GM12892 (cell line): ENCODE measurements around the gene SLC18A3.

Source experiments
- DNase-seq: peaks from one replicate; pipeline ENCODE4 v3.0.0; 2011; ENCODE audit not compliant: insufficient read length
- FAIRE-seq: peaks from 2 replicates; lab custom pipeline; 2011; peaks lifted over from hg19 to GRCh38; lab: Jason Lieb, UNC
- POLR2A ChIP-seq: IDR thresholded peaks from 2 replicates; pipeline ENCODE4 v1.6.1; 2011; ENCODE audit warnings: low read depth, low read length, control low read depth
- POLR2AphosphoS5 ChIP-seq: IDR thresholded peaks from 2 replicates; pipeline ENCODE4 v1.6.1; 2011; ENCODE audit warnings: low read depth, low read length, control low read depth
- TAF1 ChIP-seq: IDR thresholded peaks from 2 replicates; pipeline ENCODE4 v1.6.1; 2011; ENCODE audit warnings: low read depth, mild to moderate bottlenecking, control low read depth, low read length, borderline replicate concordance

Gene SLC18A3

GRCh38 chr10:49622426-49623425 is 12.6 kb downstream of the SLC18A3 start:
- DNase-seq (no peak), FAIRE-seq (no peak)
- TF ChIP-seq POLR2AphosphoS5 (no peak), TAF1 (no peak), POLR2A (no peak)

DNA sequence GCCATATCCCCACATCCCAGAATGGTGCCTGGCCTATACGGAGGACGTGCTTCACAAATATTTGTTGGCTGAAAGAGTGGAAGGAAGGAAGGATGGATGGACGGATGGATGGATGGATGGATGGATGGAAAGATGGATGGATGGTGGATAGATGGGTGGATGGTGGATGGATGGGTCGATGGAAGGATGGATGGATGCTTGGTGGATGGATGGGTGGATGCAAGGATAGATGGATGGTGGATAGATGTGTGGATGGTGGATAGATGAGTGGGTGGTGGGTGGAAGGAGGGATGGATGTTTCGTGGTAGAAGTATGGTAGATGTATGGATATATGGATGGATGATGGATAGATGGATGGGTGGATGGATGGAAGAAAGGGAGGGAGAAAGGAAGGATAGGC is 14.5 kb downstream of the SLC18A3 start:
- no peak for FAIRE-seq
- no peak for DNase-seq
- TF ChIP-seq POLR2A (no peak), TAF1 (no peak), POLR2AphosphoS5 (no peak)

GRCh38 chr10:49625411-49625810 is 15.3 kb downstream of the SLC18A3 start:
- TF ChIP-seq POLR2A (no peak), POLR2AphosphoS5 (no peak), TAF1 (no peak)
- FAIRE-seq, result no peak
- DNase-seq, result no peak

DNA sequence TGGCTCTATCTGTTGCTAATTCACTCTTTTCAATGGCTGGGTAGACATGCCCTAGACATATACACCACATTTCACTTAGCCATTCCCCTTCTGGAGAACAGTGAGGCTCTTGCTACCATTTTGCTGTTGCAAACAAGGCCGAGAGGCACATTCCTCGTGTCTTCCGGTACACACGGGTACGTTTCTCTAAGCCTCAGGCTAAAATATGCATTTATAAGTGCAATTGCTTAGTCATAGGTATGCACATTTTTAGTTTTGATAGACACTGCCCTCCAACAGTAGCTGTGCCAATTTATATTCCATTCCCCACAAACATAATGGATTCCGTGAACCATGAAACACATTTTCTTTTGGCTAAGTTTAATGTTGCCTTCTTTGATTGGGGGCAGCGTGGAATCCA is 16.9 kb downstream of the SLC18A3 start:
- TF ChIP-seq POLR2AphosphoS5, result no peak
- no peak for FAIRE-seq
- no peak for DNase-seq

GRCh38 chr10:49627644-49628247 is 17.6 kb downstream of the SLC18A3 start:
- no peak for DNase-seq
- no peak for TF ChIP-seq POLR2A
- TF ChIP-seq POLR2AphosphoS5, result no peak
- no peak for TF ChIP-seq TAF1

GRCh38 chr10:49628599-49628998 is 18.5 kb downstream of the SLC18A3 start:
- DNase-seq, result no peak
- FAIRE-seq, result no peak
- TF ChIP-seq TAF1 (no peak), POLR2A (no peak), POLR2AphosphoS5 (no peak)

More at GRCh38 chr10:49627644-49628247, 17.6 kb downstream of the SLC18A3 start:
- no peak for FAIRE-seq

- DNase-seq (no peak), FAIRE-seq (no peak)
- TF ChIP-seq POLR2AphosphoS5 (no peak), POLR2A (no peak), TAF1 (no peak)
These were observed 19.3 kb downstream of the SLC18A3 start for GRCh38 chr10:49629431-49629881.

DNA sequence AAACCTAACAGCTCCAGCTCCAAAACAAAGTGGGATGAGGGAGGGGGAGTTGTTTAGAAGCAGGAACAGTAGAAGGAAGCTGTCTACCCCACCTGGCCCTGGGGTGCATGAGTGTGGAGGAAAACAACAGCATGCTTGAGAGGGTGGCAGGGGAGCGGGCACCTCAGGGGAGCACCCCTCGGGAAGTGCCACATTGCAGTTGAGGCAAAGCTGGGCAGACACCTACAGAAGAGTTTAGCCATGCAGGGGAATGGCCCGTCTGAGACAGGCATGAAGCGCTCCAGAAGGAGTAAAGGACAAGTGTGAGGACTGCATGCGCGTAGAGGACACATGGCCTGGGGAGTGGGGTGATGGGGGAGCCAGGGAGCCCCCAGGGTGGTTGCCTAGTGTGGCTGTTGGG is 21.9 kb downstream of the SLC18A3 start:
- DNase-seq (no peak), FAIRE-seq (no peak)
- TF ChIP-seq TAF1, result no peak
- no peak for TF ChIP-seq POLR2AphosphoS5
- no peak for TF ChIP-seq POLR2A

DNA sequence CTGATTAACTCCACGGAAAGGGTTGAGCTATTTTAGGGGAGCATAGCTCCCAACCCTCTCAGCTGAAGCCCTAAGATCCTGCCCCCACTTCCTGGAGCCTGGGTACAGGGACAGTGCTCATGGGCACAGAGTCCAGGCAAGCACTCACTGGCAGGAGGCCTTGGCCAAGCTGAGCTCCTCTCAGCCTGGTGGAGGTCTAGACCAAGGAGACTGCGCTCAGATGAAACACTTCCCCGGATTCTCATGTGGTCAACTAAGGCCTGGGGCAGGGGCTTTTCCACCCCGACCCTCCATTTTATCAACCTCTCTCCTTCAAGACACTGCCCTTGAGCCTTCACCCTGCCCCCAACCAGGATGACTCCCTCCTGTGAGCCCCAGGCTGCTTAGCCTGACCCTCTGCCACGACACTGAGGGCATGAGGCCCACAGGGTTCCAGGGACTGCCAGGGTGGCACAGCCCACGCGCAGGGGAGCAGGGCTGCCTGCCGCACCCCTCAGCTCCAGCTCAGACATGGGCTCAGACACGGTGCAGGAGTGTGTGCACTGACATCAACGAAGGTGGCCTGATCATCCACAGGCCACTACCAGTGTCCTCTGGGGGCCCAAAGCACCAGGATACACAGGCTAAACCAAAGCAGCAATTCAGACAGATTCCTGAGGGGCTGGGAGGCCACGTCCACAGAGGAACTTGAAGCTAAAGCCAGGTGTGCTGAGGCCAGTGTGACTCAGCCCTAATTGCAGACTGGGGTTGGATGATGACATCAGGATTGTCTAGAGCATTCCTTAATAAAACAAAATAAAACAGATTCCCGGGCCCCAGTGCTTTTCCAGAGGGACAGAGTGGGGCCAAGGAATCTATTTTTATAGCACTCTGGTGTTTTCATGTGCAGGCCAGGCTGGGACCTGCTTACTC is 22.6 kb downstream of the SLC18A3 start:
- FAIRE-seq (no peak), DNase-seq (no peak)
- TF ChIP-seq TAF1, result no peak
- TF ChIP-seq POLR2A, result no peak
- no peak for TF ChIP-seq POLR2AphosphoS5

GRCh38 chr10:49633327-49634068 is 23.4 kb downstream of the SLC18A3 start:
- DNase-seq (no peak), FAIRE-seq (no peak)
- TF ChIP-seq POLR2AphosphoS5, result no peak
- no peak for TF ChIP-seq TAF1
- no peak for TF ChIP-seq POLR2A
